GM21737 (cell line): ENCODE measurements around the gene DNAJB11.
"Not testable (repeated sequence)": the region's sequence is repeated elsewhere in the genome, so short reads cannot be mapped to it uniquely, and the experiment has no call there.

ENCODE experiments used
- ATAC-seq: cut with Tn5 transposase; IDR thresholded peaks from one replicate; pipeline ENCODE4 v1.9.1; 2021; ENCODE audit warnings: mild to moderate bottlenecking, moderate library complexity; ENCODE audit not compliant: unreplicated experiment

DNAJB11 gene

DNA sequence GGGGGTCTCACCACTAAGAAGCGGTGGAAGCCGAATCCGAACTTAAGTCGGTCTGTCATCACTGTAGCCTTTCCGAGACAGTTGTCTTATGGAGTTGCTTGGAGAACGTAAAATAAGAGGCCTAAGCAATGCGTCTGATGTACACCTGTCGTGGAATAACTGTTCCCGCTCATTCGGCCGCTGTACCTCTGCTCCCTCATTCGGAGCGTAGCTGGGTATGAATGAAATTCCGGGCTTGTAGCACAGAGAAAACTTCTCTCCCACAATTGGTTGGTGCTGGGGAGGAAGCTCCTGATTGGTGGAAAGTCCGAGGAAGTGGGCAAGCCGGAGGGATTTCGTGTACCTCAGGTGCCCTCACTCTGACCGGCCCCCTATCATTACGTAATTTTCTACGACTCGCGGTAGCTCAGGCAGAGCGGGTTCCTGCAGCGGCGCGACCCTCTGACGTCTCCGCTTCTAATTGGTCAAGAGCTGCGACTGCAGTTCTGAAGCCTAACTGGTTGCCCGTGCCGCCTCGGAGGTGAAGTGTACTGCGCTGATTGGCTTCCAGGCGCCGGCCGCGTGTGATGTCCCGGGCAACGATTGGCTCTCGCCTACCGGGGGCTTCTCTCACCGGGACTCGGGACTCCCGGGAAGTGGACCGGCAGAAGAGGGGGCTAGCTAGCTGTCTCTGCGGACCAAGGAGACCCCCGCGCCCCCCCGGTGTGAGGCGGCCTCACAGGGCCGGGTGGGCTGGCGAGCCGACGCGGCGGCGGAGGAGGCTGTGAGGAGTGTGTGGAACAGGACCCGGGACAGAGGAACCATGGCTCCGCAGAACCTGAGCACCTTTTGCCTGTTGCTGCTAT lies at the start of gene DNAJB11:
DNAJB11 (plus strand) TSS at position 625 of the 845 bp plus-strand sequence; CDS start at position 803, 178 bp downstream.
- ATAC-seq: peak; percentile 79

DNA sequence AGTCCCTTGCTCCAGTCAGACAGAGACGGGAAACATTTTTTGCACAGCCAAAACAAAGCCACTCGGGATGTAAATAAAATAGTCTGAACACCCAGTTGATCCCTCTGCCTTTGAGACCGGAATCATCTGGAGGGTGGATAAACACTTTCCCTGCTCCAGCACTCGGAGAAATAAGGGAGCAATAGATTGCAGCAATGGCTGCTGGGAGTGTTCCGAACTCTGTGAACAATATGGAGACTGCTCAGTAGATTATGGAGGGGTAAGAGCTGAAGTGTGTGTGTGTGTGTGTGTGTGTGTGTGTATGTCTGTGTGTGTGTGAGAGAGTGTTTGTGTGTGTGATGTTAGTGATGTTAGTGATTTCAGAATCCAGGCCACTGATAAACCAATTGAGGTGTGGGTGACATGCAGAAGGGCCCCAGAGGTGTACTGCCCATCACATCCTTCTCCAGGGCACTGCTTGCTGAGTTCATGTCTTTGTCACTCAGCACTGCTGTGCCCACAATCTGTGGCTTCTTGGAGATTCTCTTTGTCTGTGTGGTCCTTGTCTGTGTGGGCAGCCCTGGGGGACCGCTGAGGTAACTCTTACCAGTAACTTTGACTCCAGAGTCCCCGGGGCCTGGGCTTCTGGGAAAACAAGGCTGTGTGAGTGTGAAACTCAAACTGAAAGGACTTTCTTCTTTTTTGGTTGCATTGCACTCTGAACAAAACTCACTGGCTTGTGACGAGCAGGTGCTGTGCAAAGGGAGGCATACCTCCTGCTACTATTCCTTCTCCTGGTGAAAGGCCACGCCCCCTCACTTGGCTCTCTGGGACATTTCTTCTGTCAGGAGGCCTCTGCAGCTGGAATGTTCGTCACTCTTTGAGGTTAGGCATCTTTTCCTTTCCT lies 49.3 kb upstream of the DNAJB11 start:
- ATAC-seq: peak; percentile 65

- no peak for ATAC-seq
Measured at GRCh38 chr3:186523022-186523421, 47.5 kb upstream of the DNAJB11 start.

DNA sequence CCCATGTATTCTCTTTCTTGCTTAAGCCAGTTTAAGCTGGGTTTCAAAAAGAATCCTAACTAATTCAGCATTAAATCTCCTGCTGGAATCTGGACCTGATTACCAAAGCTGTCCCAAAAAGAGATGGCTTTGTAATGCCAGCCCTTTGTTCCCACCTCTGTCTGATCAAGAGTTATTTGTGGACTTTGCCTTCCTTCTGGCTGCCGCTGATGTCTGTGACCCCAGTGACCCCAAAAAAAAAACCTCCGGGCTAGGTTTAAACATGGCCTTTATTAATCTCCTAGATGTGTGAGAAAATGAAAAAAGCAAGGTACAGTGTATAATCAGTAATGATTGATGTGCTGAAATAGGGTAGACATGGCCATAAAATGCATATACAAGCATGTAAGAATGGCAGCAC lies 47.1 kb upstream of the DNAJB11 start:
- no peak for ATAC-seq

DNA sequence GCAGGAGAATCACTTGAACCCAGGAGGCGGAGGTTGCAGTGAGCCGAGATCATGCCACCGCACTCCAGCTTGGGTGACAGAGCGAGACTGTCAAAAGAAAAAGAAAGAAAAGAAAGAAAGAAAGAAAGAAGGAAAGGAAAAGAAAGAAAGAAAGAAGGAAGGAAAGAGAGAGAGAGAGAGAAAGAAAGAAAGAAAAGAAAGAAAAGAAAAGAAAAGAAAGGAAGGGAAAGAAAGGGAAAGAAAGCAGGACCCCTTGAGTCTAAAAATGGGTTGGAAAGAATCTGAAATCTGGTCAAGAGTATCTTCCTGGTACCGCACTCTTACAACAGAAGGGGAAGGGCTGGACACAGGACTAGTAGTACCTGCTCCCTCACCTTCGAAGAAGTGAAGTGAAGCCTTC lies 45.9 kb upstream of the DNAJB11 start:
- ATAC-seq: no peak

GRCh38 chr3:186525369-186526255 lies 44.9 kb upstream of the DNAJB11 start:
- no peak for ATAC-seq

DNA sequence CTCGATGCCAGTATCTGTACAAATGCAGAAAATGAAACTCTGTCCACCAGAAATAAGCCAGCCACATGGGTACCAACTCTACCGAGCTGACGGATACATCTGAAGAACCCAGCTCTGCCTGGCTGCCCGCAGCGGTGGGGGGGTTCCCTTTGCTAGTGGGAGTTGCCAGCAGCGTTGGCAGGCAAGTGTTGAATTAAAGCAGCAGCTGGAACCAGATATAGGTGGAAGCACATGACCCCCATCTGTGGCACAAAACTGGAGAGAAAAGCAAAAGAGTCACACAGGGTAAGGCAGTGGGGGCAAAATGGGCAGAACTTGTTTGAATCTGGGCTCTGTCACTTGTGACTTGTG lies 44.3 kb upstream of the DNAJB11 start:
- no peak for ATAC-seq

- no peak for ATAC-seq
Measured at GRCh38 chr3:186529201-186529999, 41.1 kb upstream of the DNAJB11 start.

GRCh38 chr3:186530415-186530814 lies 40.1 kb upstream of the DNAJB11 start:
- ATAC-seq: no peak

DNA sequence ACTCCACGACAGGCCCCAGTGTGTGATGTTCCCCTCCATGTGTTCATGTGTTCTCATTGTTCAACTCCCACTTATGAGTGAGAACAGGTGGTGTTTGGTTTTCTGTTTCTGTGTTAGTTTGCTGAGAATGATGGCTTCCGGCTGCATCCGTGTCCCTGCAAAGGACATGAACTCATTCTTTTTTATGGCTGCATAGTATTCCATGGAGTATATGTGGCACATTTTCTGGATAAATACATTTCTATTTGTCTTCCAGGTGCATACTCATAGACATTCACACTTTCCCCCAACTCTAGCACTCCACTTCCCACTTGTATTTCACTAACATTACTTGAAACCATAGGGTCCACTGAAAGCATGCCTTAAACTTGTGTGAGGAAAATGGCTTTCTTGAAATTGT lies 38.8 kb upstream of the DNAJB11 start:
- not testable (repeated sequence) for ATAC-seq

DNA sequence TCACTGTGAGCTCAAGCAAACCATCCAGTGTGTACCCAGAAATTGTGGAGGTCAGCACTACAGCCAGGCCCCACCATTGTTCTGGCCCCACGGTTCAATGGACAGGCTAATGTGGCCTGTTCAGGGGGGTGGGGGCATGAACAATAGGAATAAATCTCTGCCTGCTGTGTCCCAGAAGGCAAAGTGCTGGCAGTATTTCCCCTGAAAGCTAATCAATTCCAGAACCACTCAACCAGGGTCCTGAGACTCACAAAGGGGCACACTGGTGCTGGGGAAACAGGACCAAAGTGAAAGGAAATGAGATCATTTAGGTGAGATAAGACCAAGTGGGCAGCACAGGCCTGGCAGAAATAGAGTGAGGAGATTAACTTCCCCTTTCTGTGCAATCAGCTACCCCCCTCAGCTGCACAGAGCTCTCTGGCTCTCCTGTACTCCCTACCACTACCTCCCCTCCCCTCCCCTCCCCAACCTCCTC lies 37.9 kb upstream of the DNAJB11 start:
- peak; percentile 58 for ATAC-seq

DNA sequence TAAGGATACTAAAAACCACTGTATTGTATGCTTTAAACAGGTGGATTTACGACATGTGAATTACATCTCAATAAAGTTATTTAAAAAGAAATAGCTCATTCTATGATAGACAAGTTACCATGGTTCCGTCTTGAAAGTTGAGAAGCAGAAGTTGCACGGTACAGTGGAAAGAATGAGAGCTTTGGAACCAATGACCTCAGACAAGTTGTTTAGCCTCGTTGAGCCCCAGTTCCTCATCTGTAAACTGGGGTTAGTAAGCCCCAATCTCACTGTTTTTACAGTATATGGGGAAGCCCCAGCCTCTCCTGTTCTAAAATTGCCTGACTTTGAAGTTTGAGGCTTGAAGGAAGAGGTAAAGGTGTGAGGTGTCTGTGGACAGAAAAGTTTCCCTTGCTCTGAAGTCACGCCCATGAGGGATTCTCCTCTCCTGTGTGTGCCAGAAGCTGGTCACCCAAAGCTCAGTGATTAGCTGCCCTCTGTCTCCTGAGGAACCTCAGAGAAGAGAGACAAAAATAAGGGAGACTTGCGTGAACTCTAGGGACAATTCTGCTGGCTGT lies 36.3 kb upstream of the DNAJB11 start:
- peak; percentile 83 for ATAC-seq

- no peak for ATAC-seq
Measured at GRCh38 chr3:186536883-186537844, 33.4 kb upstream of the DNAJB11 start.

- ATAC-seq: no peak
Measured at GRCh38 chr3:186538779-186539178, 31.7 kb upstream of the DNAJB11 start.

DNA sequence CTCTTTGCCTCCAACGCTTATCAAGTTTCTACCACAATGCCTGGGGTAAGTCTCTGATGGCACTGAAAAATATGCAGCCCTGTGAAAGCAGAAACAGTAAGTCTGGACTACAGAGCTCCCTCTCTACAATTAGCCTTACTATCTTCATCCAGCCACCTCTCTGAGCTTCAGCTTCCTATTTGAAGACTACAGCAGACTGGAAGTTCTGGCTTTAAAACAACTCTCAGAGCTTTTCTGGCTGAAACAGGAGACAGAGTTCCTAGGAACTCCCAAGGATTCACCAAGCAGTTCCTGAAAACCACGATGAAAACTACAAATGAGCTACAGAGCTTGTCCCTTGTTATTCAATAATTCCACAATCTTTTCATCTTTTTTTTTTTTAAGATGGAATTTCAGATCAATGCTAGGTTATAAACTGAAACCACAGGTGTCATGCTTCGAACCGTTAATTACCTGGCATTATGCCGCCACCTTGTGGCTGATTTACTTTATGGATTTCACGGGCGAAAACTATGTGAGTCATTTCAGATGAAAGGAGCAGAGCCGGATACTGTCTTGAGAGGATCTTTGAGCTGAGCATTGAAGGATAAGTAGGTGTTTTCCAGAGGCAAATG lies 30.2 kb upstream of the DNAJB11 start:
- no peak for ATAC-seq

- ATAC-seq: no peak
Measured at GRCh38 chr3:186540835-186541226, 29.7 kb upstream of the DNAJB11 start.

- no peak for ATAC-seq
Measured at GRCh38 chr3:186544281-186544680, 26.2 kb upstream of the DNAJB11 start, which contains the start of gene CRYGS. TSS of gene CRYGS (minus strand) at chr3:186544380. CDS start at chr3:186544326, 54 bp downstream.

- no peak for ATAC-seq
Measured at GRCh38 chr3:186549497-186549896, 21.0 kb upstream of the DNAJB11 start.
